ENCODE results near the gene NUP62. TPM values are rescaled to one million over a fixed set of nuclear protein-coding genes. Genes with fewer than 3 reads are reported as not detected.

Gene NUP62
- total RNA-seq, 1 experiment from 2014 or later = 127 TPM

DNA sequence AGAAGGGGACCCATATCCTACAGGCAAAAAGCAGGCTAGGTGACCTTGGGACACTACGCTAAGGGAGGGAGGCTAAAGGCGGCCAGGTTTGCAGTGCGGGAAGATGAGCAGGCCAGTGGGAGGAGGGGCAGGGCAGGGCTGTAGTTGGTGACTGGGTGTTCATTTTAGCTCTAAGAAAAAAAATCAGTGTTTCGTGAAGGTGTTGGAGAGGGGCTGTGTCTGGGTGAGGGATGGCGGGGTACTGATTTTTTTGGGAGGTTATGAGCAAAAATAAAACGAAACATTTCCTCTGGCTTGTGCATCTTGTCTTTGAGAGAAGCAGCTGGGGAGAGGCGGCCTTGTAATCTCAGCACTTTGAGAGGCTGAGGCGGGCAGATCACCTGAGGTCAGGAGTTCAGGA lies 4.3 kb upstream of the NUP62 start:
- H2BK20ac ChIP-seq (ENCODE audit: low read depth, low read length, poor library complexity, severe bottlenecking) = no peak overlapping the region
- H4K8ac ChIP-seq (replicated peaks; ENCODE audit: insufficient read length, low read depth, low read length) = no peak overlapping the region
- H3K4ac ChIP-seq (ENCODE audit: low read depth, low read length) = no peak overlapping the region
- H3K4me1 ChIP-seq (ENCODE audit: insufficient read depth, low read length) = no peaks in the 10 kb centered on the region; the same call in 1 of the 2 replicates
- H4K91ac ChIP-seq (ENCODE audit: insufficient read length, low read depth, low read length) = no peak overlapping the region
- no peak overlapping the region for H3K56ac ChIP-seq (ENCODE audit: insufficient read length, low read depth, low read length)
- no CpG with 5 or more reads among the region's 8 CpGs for WGBS (ENCODE audit: extremely low coverage, insufficient read length, low lambda C conversion rate)
- no peak overlapping the region for H3K18ac ChIP-seq (ENCODE audit: insufficient read length, low read depth, low read length)
- Mint-ChIP-seq H3K27ac (peak overlapping the region in 2 of 3 experiments; percentile 5 to 91; a peak in 1 of 7 replicates), H3K9me3 (peaks cover 0 to 4% of the 10 kb centered on the region in 2 experiments; a peak in 2 of 5 replicates), H3K36me3 (ENCODE audit: insufficient read depth in 1 of 3, low read depth in 3 of 3) (peaks cover 9 to 23% (median 9%) of the 10 kb centered on the region in 3 experiments), H3K4me1 (peaks cover 7 to 14% of the 10 kb centered on the region in 2 experiments), H3K27me3 (ENCODE audit: low read depth) (peaks cover 9% of the 10 kb centered on the region), H3K4me3 (no peak overlapping the region; a peak in 1 of 5 replicates)
- no peak overlapping the region for H3K23ac ChIP-seq (ENCODE audit: insufficient read length, low read depth, low read length)
- no peak overlapping the region for H3K4me2 ChIP-seq (ENCODE audit: insufficient read depth, insufficient read length, low read length)
- H2BK12ac ChIP-seq (ENCODE audit: insufficient read length, low read depth, low read length) = no peak overlapping the region
- H2BK120ac ChIP-seq (ENCODE audit: low read depth, low read length, poor library complexity, severe bottlenecking) = no peak overlapping the region
- no peak overlapping the region for H2AK5ac ChIP-seq (ENCODE audit: insufficient read length, low read length)
- no peak overlapping the region for H2BK5ac ChIP-seq (ENCODE audit: insufficient read length, low read length)
- H2AFZ ChIP-seq (ENCODE audit: low read length) = no peak overlapping the region
- TF ChIP-seq CTCF (conservative IDR thresholded peaks at IDR 0.05) = no peak
- no peak overlapping the region for H2BK15ac ChIP-seq (ENCODE audit: low read depth, low read length)
- H3K9ac ChIP-seq (ENCODE audit: extremely low read depth, insufficient read length, low read length) = no peak overlapping the region
- H3K27ac ChIP-seq (ENCODE audit: insufficient read length, low read depth, low read length) = no peak overlapping the region
- H3K14ac ChIP-seq (ENCODE audit: insufficient read depth, low read length) = no peak overlapping the region
- H3T11ph ChIP-seq (ENCODE audit: low read length) = no peak overlapping the region
- no peaks in the 10 kb centered on the region for H3K79me1 ChIP-seq (ENCODE audit: insufficient read depth, low read depth, low read length, poor library complexity, severe bottlenecking)
- H3K9me3 ChIP-seq (ENCODE audit: control insufficient read depth, low read depth, low read length) = no peaks in the 10 kb centered on the region
- no peak overlapping the region for H4K5ac ChIP-seq (ENCODE audit: insufficient read length, low read depth, low read length)
- H4K20me1 ChIP-seq (ENCODE audit: control insufficient read depth, insufficient read depth, insufficient read length) = no peaks in the 10 kb centered on the region
- H3K79me2 ChIP-seq (ENCODE audit: insufficient read depth, low read length) = peaks cover 1% of the 10 kb centered on the region; the same call in 1 of the 2 replicates
- peaks cover 7% of the 10 kb centered on the region for H3K23me2 ChIP-seq (ENCODE audit: insufficient read length, low read depth, low read length, poor library complexity, severe bottlenecking)
- H3K27me3 ChIP-seq (ENCODE audit: insufficient read depth, low read length) = no peaks in the 10 kb centered on the region
- DNase-seq = no peak
